ENCODE data around the gene PEF1.

Gene PEF1

GRCh38 chr1:31671147-31671546 is 26.5 kb upstream of the PEF1 start:
- DNase-seq, result no peak

DNA sequence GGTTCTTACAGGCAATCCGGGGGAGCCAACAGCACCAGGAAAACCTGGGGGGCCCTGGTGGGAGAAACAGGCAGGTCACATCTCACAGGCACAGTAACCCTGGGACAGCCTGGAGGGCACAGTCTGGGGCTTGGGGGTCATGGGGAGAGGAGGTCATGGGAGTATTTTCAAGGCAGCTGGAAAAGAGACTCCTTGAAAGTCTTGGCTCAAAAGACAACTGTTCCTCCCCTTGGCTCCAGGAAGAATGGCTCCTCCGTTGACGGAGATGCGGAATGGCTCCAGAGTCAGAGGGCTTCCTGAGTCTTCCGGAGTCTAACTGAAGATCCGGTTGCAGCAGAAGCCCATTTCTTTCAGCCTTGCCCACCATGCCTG is 25.9 kb upstream of the PEF1 start:
- no peak for DNase-seq

GRCh38 chr1:31669786-31670592 is 25.3 kb upstream of the PEF1 start:
- peak; percentile 46 for DNase-seq

DNA sequence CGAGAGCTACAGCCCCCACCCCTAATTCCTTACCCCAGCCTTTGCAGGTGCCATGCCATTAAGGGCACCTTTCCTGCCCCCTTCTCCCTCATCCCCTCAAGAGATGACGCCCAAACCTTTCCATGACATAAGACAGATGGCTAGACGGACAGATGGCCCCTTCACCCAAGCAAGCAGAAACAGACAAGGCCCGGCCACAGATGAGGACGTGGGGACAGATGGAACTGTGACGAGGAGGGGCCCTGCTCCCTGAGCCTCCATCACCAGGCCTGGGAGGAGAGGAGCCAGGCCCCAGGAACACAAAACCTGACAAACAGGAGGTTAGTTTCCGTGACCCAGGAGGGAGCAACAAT is 24.7 kb upstream of the PEF1 start:
- DNase-seq, result peak; percentile 47

GRCh38 chr1:31668303-31668883 is 23.7 kb upstream of the PEF1 start:
- DNase-seq, result no peak

GRCh38 chr1:31667065-31667785 is 22.5 kb upstream of the PEF1 start:
- no peak for DNase-seq

DNA sequence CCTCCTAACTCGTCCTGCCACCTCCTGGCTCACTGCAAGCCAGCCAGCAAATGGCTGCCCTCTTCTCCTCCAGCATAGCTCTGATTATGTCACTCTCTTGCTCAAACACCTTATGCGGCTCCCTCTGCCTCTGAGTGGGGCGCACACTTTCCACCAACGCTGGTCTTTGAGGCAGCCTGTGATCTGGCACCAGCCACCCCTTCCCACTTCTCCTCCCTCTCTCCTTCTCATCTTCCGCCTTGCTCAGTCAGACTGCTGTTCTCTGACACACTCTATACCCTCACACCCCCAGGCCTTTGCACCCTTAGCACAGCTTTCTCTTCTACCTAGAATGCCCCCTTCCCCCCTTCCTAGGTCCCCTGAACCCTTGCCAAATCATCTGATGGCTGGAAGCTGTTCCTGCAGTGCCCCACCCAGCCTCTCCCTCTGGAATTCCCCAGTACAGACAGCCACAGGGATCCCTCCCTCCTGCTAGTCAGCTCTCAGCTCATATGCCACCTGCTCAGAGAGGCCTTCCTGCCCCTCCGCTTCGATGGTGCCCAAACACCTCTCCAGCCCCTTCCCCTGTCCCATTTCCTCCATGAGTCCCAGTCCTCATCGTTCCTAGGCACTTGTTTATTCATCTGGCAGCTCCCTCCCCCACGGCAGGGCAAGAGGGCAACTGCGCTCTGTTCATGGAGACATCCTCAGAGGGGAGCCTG is 21.7 kb upstream of the PEF1 start:
- DNase-seq, result peak; percentile 59

GRCh38 chr1:31665234-31665878 is 20.7 kb upstream of the PEF1 start:
- no peak for DNase-seq

- DNase-seq, result no peak
Observed at GRCh38 chr1:31664528-31664927, 19.9 kb upstream of the PEF1 start.

GRCh38 chr1:31663622-31664452 is 19.2 kb upstream of the PEF1 start:
- peak; percentile 14 for DNase-seq

GRCh38 chr1:31662463-31662862 is 17.8 kb upstream of the PEF1 start:
- DNase-seq, result no peak

GRCh38 chr1:31661856-31662255 is 17.2 kb upstream of the PEF1 start:
- no peak for DNase-seq

GRCh38 chr1:31660871-31661455 is 16.3 kb upstream of the PEF1 start:
- no peak for DNase-seq

DNA sequence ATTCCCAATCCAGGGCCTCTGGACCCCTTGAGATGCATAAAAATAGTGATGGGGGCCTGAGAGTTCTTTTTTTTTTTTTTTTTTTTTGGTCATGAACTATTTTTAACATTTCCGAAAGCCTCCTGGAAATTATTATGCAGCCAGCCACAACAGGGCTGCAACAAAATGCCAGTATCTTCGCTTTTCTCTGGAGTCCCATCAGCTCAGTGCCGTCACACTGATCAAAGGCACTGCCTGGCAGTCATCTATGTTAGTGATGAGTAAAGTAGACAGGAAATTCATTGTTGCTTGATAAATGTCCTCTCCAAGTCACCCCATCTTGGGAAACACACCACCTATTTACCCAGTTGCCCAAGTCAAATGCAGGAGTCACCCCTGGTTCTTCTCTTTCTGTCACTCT is 15.2 kb upstream of the PEF1 start:
- DNase-seq, result no peak

- no peak for DNase-seq
Observed at GRCh38 chr1:31658721-31659120, 14.0 kb upstream of the PEF1 start.

DNA sequence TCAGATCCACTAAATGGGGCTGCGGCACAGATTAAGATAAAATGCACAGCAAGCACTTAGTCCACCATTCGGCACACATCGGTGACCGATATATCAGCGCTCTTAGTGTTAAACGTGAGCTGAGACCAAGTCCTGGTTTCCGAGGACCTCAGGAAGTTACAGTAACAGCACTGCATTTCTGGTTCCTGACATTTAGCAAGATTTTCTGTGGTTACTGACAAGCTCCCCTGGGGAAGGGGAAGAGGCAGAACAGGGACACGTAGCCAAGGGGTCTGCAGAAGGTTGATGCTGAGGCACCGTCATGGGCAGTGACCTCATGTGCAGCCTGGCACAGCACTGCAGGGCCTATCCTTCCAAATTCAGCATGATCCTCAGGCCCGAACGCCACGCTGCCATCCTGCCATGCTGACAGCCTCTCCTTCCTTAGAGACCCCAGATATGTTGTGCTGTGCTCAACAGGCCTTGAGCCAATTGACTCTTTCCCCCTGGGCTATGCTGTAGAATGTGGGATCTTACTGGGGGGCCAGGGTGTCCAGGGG is 13.4 kb upstream of the PEF1 start:
- DNase-seq, result no peak

GRCh38 chr1:31657020-31657804 is 12.5 kb upstream of the PEF1 start:
- no peak for DNase-seq

DNA sequence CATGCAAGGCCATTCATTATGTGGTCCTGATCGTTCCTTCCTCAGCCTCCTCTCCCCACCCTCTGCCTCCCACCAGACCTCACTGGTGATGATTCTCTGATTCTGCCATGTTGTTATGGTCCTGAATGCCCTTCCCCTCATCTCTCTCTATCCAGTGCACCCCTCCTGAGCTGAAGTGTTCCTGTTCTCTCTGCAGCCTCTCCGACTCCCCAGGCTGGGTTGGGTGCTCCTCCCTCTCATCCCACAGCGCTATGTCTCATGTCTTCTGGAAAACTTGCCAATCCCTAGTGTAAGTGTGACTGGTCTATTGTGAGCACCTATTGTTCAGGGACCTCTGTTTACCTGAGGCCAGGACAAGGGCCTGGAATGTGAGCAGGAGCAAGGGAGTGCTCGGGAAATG is 11.1 kb upstream of the PEF1 start:
- no peak for DNase-seq

DNA sequence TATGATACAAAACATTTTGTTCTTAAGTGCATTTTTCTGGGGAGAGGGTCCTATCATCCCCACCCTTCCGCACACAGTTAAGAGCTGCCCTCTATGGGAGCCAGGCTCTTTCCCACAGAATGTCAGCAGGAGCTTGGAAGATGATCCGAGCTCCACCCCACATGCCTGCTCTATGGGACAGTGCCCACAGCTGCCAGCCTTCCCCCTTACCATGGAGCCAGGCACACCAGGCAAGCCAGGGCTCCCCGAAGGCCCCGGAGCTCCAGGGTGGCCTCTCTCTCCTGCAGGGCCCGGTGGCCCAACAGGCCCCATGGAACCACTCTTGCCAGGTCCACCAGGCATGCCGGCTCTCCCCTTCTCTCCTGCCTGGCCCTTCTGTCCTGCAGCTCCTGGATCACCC is 10.4 kb upstream of the PEF1 start:
- DNase-seq, result no peak

DNA sequence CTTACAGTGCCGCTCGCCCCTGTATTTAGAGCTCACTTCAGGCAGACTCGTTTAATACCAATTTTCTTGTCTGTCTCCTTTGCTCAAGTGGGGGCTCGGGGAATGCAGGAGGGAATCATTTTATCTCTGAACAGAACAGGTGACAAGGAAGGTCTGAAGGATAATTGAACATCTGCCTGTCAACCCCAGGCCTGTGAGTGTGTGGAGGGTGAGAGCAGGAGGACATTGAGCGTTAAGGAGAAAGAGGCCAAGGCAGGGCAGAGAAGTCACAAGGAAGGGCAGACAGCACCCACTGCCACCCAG is 9.7 kb upstream of the PEF1 start:
- DNase-seq, result no peak
